Panc1 (cell line): ENCODE data around the gene MINAR1.

Source experiments
- POLR2AphosphoS5 ChIP-seq: IDR thresholded peaks from 2 replicates; pipeline ENCODE4 v1.6.1; 2012; ENCODE audit warnings: mild to moderate bottlenecking, low read depth, low read length, moderate library complexity
- REST ChIP-seq, 2 experiments: IDR thresholded peaks; 2 replicates each; pipeline ENCODE4 v1.6.1; 2011 to 2012; ENCODE audit warnings: low read depth in 2 of 2, control low read depth in 1 of 2, low read length in 1 of 2, mild to moderate bottlenecking in 1 of 2, moderate library complexity in 1 of 2; ENCODE audit not compliant: insufficient read depth in 1 of 2
- SIN3A ChIP-seq: IDR thresholded peaks from 2 replicates; pipeline ENCODE4 v1.6.1; 2012; ENCODE audit warnings: low read depth, mild to moderate bottlenecking, low read length, moderate library complexity, borderline replicate concordance; ENCODE audit not compliant: insufficient read depth
- TCF7L2 ChIP-seq: IDR thresholded peaks from 2 replicates; pipeline ENCODE4 v1.6.1; 2011; ENCODE audit warnings: mild to moderate bottlenecking, low read depth, low read length, inconsistent platforms
- TF ChIP-seq, protein P1 (sequence below): fragments of 450-650 bp; IDR thresholded peaks from 2 replicates; pipeline ENCODE4 v1.5.1; 2017; ENCODE audit warnings: mild to moderate bottlenecking

GRCh38 chr15:79397269-79397910 lies 34.7 kb upstream of the MINAR1 start:
- TF ChIP-seq, protein P1, sequence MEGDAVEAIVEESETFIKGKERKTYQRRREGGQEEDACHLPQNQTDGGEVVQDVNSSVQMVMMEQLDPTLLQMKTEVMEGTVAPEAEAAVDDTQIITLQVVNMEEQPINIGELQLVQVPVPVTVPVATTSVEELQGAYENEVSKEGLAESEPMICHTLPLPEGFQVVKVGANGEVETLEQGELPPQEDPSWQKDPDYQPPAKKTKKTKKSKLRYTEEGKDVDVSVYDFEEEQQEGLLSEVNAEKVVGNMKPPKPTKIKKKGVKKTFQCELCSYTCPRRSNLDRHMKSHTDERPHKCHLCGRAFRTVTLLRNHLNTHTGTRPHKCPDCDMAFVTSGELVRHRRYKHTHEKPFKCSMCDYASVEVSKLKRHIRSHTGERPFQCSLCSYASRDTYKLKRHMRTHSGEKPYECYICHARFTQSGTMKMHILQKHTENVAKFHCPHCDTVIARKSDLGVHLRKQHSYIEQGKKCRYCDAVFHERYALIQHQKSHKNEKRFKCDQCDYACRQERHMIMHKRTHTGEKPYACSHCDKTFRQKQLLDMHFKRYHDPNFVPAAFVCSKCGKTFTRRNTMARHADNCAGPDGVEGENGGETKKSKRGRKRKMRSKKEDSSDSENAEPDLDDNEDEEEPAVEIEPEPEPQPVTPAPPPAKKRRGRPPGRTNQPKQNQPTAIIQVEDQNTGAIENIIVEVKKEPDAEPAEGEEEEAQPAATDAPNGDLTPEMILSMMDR: no peak
- TF ChIP-seq REST (IDR thresholded peaks at IDR 0.05; ENCODE audit: insufficient read depth in 1 of 2, low read depth in 2 of 2, low read length in 1 of 2): no peak
- no peak for TF ChIP-seq POLR2AphosphoS5
- no peak for TF ChIP-seq TCF7L2
- TF ChIP-seq SIN3A: no peak
